NCI-H460 (cell line): ENCODE measurements around the gene TNS3. TPM values are rescaled to one million over a fixed set of nuclear protein-coding genes. Genes with fewer than 3 reads are reported as not detected.

Experiments used
- DNase-seq: peaks from one replicate; pipeline ENCODE4 v3.0.0-alpha.2; 2016; ENCODE audit warnings: low read depth; ENCODE audit errors: extremely low read depth
- total RNA-seq: library from RNA; depleted of rRNA; stranded (reverse); fragments of >200 nt; shearing (Covaris generic); gene quantifications from 2 replicates; pipeline ENCODE4 v1.2.3, GENCODE V29; 2014

Gene TNS3
- total RNA-seq, 1 experiment from 2014 or later: 20.0 TPM

DNA sequence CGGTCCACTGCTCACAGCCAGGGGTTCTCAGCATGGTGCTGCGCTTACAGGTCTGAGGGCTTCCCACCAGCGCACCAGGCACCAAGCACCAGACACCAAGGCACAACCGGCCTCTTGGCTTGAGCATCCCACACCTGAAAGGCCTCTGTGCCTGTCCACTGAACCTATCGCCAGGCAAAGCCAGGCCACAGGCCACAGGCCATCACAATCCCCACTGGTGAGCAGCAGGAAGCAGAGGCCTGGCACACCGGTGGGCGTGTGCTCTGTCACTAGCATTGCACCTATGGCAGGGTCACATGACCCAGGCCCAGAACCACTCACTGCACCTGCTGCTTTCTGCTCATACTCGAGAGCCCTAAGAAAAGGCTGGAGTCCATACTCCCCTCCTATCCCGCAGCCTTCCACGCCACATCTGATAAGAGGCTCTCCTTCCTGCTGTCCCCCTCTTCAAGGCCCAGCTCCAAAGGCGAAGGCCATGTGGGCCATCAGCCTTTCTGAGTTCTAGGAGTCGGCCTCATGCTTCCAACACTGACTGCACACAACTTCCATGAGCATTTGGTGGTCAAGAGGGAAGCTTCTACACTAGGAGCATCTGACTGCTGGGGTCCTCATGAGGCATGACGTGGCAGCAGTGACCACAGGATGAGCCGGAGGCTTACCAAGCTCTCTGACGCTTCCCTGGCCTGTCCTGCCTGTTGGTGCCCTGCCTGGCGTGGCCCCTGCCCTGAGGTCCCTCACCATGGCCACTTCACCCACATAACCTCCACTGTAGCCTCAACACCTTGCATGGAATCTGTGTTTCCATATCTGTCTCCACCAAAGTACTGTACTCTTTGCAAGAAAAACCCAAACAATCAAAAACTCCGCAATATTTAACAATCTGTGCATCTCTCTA lies 166.3 kb downstream of the TNS3 start:
- no peak for DNase-seq

DNA sequence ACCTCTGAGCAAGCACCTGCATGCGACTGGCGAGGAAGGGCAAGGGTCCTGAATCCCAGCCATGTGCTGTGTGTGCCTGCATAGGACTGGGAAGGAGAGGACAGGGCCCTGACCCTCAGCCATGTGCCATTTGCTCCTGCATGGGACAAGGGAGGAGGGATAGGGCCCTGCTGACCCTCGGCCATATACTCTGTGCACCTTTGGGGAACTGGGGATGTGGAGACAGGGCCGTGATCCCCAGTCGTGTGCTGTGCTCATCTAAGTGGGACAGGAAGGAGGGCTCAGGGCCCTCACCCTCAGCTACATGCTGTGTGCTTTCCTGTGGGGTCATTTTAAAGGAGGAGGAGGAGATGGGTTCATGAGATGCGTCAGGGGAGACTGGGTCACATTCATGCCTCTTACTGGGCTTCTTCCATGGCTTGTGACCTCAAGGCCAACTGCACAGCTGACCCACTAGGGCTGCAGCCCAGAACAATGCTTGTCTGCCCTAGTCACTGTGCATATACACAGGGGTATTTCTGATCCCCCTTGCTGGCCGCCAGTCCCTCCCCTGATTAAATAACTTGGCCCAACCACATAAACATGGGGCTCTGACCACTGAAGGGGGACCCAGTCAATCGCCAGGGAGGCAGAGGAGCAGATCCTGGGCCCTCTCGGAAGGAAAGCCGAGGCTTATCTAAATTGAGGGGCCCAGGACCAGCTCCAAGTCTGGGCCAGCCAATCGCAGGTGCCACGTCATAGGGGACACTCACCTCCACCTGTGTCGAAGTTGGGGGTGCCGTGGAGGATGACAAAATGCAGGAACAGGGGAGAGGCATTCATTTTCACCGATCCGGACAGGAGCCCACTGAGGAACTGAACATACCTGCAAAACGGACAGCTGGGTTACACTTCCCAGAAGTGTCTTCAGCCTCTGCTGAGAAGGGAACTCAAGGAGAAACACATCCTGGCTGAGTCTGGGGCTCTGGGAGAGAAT lies 167.3 kb downstream of the TNS3 start:
- DNase-seq: no peak

DNA sequence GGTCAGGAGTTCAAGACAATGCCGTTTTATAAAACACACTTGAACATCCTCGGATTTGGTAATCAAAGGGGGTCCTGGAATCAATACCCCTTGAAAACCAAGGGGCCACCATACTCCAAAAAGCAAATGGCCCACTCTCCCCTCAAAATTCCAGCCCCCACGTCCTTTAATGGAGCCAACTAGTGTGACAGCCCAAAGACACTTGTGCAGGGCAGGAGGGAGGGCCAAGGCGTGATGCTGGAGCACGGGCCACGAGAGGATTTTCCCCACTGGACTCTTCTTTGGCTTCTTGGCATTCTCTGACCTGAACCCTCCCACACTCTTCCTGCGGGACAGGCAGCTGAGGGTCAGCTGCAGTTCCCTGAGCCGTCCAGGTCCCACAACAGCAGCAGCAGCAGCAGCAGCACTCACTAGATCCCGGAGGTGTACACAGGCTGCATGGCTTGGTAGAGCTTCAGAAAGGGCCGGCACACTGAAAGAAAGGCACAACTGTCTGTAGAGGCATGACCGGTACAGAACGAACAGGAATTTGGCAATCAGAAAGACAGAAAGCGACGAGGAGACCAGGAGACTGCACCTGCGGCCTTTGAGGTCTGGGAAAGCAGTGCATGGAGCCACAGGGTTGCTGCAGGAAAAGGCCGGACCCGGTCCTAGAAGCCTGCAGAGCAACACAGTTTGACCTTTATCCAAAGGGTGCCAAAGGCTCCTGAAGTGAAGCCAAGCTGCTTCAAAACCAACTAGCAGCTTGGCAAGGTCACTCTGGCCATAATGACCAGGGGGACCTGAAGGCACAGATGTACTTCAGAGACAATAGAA lies 168.2 kb downstream of the TNS3 start:
- DNase-seq: no peak

DNA sequence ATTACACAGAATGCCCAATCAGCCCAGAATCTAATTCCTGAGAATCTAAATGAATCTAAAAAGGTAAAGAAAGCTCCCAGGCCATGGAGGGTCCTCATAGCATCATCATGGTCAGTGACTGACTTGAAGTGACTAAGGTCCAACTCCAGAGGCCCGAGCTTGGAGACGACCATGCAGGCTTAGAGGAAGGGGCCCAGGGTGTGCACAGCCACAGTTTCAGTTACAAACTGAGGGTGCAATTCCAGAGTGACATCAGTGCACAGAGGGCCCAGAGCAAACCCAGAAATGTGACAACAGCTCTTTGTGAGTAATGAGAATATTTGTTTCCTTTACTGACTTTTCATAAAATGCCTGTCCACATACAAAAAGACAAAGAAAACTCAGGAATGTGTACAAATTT lies 170.0 kb downstream of the TNS3 start:
- no peak for DNase-seq

DNA sequence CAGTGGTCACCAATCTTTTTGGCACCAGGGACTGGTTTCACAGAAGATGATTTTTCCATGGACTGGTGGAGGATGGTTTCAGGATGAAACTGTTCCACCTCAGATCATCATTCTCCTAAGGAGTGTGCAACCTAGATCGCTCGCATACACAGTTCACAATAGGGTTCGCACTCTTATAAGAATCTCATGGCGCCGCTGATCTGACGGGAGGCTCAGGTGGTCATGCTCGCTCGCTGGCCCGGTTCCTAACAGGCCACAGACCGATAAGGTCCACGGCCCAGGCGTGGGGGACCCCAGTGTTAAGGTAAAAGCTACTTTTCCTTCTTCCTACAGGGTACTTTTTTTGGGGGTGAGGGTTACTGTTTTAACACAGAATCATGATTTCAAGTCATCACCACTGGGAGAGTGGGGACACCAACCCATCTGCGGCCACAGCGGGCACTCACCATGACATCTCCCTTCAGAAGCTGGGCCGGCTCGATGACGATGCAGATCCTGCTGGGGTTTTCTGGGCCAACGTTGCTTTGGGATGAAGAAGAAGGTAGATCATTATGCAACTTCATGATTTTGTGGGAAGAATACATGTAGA lies 170.5 kb downstream of the TNS3 start:
- no peak for DNase-seq

DNA sequence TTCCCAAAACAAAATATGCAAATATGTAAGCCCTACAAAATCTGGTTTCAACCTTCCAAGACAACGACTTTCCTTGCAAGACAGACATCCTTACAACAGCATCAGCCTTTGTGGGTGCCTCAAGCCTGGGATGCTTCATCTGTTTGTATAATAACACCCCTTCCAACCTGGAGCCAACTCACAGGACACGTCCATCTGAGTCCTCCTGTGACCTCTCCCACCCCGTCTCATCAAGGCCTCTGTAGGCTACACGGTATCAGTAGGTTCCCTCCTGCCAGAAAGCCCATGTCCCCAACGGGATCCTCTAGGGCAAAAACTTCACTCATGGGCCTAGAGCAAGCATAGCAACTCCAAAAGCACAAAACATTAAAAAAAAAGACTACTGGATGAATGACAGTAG lies 173.2 kb downstream of the TNS3 start:
- no peak for DNase-seq

DNA sequence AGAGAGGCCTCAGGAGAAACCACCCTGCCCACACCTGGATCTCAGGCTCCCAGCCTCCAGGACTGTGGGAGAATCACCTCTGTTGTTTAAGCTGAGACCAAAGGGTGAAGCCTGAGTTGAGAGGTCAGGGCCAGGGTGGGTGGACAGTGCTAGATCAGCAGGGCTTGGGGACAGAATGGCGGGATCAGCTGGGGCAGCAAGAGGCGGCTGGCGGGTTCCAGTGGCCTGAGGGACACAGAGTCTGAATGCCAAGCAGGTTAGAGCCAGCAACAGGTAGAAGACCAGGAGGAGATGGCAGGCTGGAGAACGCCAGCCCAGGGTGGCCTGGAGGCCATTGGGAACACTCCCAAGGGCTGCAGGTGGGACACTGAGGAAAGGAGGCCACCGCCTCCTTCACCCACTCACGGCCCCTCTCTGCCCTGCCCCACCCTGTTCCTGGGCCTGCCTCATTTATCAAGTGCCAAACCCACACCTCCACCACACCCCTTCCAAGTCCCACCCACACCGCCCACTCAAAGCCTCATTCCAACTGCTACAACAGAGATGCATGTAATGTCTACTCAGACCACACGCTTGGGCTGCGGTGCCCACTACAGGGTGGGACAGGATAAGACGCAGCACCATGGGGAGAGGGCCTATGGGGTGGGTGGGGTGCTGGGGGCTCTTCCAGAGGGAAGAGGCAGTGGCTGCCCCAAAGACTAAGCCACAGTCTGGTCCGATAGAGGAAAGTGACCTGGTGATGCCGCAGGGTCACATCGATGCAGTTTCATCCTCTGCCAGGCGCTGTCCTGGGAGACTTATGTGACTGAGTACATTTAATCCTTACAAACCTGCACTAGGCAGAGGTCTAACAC lies 173.9 kb downstream of the TNS3 start:
- DNase-seq: no peak

DNA sequence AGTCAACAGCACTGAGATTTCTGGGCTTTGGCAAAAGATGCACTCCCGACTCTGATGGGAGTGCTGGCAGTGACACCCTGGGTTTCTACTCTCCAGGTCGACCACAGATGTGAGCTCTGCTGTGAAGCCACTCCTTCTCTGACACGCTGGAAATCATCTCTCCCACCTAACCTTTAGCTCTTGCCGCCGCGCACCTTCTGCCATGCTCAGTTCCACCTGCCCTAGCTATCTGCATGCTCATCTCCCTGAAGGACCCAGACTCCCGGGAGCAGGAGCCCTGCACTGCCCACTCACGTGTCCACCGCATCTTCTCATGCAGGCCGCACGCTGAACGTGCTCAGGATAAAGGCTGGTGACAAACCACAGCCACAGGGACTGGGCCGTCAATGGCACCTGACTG lies 174.8 kb downstream of the TNS3 start:
- DNase-seq: no peak

DNA sequence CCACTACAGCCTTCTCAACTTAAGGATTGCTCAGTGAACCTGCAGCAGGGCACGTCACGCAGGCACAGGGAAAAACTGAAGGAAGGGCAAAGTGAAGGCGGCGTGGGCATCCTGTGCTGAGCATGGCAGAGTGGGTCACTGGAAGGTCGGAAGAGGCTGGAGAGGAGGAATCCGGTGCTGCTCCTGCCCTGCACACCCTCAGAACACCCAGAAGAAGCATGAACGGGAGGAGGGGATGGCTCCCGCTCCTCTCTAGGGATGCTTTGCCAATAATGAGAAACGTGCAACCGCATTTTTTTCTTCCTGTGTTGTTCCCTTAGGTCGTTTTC lies 175.1 kb downstream of the TNS3 start:
- no peak for DNase-seq

DNA sequence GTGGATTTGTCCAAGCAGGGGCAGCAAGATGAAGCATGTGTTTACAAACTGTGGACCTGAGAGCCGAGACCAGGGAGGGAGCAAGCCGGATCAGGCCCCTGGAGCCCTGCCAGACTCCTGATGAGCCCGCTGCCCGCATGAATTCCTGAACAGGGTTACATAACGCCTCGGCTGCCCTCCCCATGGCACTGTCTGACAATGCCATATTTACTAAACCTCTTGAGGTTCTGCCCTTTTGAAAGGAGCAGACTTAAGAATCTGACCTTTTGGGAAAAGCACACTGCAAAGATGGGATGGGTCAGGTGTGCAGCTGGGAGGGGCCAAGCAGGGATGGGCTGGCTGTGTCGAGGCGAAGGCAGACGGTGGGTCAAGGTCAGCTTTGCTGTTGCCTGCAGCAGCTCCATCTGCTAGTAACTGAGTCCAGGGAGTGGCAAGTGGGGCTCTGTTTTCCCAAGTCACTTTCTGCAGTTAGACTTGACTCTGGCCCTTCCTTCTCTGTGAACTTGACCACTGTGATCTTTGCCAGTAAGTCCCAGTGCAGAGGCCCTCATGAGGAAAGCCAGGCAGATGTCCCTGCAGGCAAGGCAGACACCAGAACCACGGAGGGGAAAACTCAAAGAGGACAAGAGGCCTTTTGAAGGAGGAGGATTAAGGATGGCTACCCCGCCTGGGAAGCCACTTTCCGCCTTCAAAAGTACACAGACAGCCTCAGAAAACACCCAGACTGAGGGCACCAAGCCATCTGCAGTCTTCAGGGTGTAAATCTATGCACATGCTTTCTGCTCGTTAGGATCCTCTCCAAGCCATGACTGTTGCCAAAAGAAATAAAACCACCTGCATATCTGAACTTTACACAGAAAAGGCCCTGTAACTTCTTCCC lies 175.8 kb downstream of the TNS3 start:
- DNase-seq: no peak

DNA sequence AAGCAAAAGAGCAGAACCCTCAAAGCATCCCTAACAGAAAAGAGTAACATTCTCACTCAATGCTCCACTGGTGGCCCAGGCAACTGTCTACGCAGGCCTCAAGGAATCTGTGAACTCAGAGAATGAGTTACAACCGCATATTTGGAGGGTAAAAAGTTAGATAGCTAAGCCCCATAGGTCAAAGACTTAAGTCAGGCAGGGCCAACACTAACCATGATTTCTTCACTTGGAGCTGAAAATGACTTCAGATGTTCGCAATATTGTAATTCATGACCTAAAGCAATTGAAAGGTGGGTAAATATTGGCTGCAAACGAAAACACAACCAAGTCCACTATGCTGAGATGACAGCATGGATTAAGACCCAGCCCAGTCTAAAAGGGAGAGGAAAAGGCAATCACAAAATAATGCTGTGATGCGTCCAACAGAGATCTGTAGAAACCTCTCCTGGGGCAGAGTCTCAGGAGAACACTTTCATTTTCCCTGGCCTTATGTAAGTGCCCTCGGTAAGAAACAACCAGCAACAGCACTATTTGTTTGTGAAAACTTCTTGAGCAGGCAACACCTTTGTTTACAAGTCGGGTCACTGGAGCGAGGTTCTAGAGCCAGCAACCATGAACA lies 176.5 kb downstream of the TNS3 start:
- no peak for DNase-seq

DNA sequence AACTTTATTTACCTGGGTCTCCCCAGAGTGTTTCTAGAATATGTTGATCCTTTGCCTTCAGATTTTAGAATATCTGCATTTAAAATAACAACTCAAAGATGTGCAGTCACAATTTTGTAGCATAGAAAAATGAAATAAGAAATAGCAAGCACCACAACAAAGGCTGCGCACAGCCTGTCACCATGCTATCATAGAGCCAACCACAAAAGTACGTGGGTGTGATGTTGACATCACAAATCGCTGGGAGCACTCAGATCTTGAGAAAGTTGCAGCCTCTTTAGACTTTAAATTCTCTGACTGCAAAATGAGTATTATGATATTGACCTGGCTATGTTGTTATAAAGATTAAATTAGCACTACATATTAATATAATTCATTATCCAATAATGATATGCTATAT lies 177.9 kb downstream of the TNS3 start:
- DNase-seq: no peak

DNA sequence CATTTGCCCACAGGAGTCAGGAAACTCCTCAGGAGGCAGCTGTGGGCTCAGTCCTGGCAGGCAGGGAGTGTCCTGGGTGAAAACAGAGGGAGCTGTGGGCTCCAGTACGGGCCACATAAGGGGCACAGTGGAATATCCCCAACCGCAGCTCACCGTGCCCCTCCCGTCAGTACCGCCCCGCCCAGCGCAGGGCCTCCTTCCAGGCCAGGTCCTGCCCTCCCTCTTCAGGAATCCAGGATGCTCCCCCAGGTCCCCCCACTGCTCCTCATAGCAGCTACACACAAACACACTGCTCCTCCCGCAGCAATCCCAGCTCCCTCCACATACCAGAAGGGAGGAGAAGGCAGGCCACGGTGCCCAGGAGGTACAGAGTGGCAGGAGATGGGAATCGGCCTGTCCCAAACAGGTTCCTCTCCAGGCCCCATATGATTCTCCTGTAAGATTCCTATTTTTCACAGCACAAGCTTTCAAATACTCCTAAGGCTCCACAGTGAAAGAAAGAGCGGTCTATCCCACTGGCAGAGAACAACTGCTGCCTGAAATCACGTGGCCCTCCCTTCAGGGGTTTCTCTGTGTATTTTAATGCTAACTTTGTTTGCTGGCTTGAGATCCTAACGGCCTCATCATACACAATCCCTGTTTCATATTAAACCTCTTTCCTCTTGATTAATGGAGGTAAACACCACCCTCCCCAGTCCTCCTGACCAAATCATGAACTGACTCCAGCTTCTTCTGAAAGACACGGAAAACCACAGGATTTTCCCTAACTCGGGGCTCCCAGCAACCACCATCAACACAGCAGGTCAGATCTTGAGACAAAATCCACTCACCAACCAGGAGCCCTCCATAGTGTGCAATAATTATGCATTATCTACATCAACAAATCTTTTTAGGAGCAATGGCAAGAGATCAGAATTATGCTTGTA lies 178.7 kb downstream of the TNS3 start:
- DNase-seq: no peak

DNA sequence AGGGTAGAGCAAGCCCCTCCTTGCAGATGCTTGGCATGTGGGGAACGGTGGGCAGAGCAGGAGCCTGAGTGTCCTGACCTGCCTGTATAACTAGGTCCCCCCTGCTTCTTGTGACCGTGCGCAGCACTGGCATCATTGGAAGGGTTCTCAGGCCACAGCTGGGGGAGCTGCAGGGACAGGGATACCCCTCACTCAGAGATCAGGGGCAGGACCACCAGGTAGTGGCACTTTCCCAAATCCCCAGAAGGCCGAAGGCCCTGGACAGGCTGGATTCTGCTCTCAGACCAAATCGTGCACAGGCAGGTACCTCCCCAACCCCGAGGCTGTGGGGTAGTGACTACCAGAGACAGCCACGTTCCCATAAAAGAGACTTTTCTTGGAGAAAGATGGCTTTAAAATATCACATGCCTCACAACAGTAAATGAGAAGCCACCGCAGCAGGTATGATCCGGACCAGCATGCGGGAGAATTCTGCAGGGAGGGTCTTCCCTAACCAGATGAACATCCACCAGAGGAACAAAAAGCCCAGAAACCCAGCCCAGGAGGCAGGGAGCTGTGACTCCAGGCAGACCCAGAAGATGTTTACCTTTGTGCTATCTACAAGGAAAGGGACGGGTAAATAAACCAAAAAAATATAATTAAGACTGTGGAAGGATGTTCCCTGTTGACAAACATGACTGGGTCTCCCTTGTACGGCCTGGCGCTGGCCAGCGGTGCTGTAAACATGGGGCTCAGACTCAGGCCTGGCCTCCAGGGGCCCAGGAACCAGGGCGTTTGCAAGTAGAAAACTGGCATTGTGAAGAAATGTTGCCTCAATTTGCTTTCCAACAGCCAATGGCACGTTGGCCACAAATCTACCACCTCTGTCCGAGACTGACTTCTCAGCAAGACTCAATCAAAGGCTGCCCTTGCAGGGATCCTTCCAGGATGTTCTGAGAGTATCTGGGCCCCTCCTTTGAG lies 180.0 kb downstream of the TNS3 start:
- no peak for DNase-seq

DNA sequence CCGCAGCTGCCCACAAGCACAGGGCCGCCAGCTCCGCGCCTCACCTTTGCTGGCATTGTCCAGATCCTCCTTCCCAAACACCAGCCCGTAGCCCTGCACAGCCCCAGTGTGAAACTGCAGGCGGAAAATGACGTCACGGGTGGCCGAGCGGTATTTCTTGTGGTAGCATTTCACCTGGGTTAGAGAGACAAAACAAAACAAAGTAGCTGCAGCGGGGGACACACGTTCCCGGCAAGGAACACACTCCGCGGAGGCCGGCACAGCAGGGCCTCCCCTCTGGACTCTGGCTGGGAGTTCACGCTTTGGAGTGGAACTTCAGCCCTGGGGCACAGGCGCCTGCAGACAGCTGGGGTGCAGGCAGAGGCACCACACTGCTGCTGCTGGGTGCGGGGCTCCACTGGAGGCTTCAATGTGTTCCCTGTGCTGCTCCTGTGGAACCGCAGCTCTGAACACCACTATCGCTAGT lies 181.1 kb downstream of the TNS3 start:
- no peak for DNase-seq

DNA sequence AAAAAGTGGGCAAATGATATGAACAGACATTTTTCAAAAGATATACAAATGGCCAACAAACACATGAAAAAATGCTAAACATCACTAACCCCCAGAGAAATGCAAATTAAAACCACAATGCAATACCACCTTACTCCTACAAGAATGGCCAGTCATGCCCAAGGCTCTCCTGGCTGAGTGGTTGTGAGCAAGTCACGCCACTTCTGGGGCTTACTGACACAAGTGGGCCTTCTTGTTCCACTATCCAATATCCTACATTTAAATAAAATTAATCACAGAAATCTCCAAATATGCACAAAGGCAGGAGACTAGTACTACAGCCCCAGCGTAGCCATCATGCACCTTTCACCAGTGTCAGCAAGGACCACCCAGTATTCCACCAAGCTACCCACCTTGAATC lies 181.9 kb downstream of the TNS3 start:
- no peak for DNase-seq
